Neutrophil (primary cell): Measurements from ENCODE around the gene CLCF1.

ENCODE experiments used
- H3K27ac ChIP-seq: fragments of 200-600 bp; sonication (generic); 2 replicates; pipeline ENCODE4 v1.5.1; 2016; ENCODE audit warnings: mild to moderate bottlenecking, moderate library complexity
- H3K27me3 ChIP-seq: fragments of 200-600 bp; sonication (generic); 2 replicates; pipeline ENCODE4 v1.6.0; 2016; ENCODE audit warnings: mild to moderate bottlenecking
- H3K36me3 ChIP-seq: fragments of 200-600 bp; sonication (generic); 2 replicates; pipeline ENCODE4 v1.5.1; 2017
- H3K4me1 ChIP-seq, 2 experiments: fragments of 200-600 bp in 1 of 2; sonication (generic) in 1 of 2; 1 replicate in 1 of 2; 2 replicates in 1 of 2; pipeline versions ENCODE4 v1.5.1 to v1.6.1; 2013 to 2016; ENCODE audit warnings: low read depth in 1 of 2, low read length in 1 of 2, mild to moderate bottlenecking in 1 of 2, moderate library complexity in 1 of 2; ENCODE audit not compliant: control insufficient read depth in 1 of 2, insufficient read depth in 1 of 2
- H3K4me3 ChIP-seq, 2 experiments: fragments of 200-600 bp in 1 of 2; sonication (generic) in 1 of 2; 1 replicate in 1 of 2; 2 replicates in 1 of 2; pipeline ENCODE4 v1.5.1; 2013 to 2016; ENCODE audit warnings: low read depth in 1 of 2, low read length in 1 of 2, mild to moderate bottlenecking in 1 of 2, moderate library complexity in 1 of 2
- H3K9me3 ChIP-seq: fragments of 200-600 bp; sonication (generic); 2 replicates; pipeline ENCODE4 v1.5.1; 2016
- CTCF ChIP-seq: fragments of 200-600 bp; sonication (generic); IDR thresholded peaks from 2 replicates; pipeline ENCODE4 v1.5.1; 2016; ENCODE audit warnings: antibody characterized with exemption

The CLCF1 gene

GRCh38 chr11:67375320-67376055, 2.1 kb upstream of the CLCF1 start:
- Histone ChIP-seq H3K27me3 (peaks cover 12% of the 10 kb centered on the region), H3K27ac (no peak overlapping the region), H3K36me3 (no peaks in the 10 kb centered on the region), H3K9me3 (no peaks in the 10 kb centered on the region), H3K4me3 (no peak overlapping the region), H3K4me1 (peaks cover 45 to 58% of the 10 kb centered on the region in 2 experiments)
- TF ChIP-seq CTCF = no peak

GRCh38 chr11:67374571-67375281, 1.3 kb upstream of the CLCF1 start:
- H3K4me3 ChIP-seq = peak overlapping the region; percentile 63 to 76
- no peak for TF ChIP-seq CTCF
- peaks cover 47 to 60% of the 10 kb centered on the region in 2 experiments for H3K4me1 ChIP-seq

GRCh38 chr11:67373648-67374570, 511 bp upstream of the CLCF1 start:
- Histone ChIP-seq H3K4me1 (peaks cover 46 to 60% of the 10 kb centered on the region in 2 experiments), H3K4me3 (peak overlapping the region; percentile 63 to 76), H3K36me3 (no peaks in the 10 kb centered on the region), H3K27ac (peak overlapping the region; percentile 82), H3K9me3 (no peaks in the 10 kb centered on the region), H3K27me3 (peaks cover 12% of the 10 kb centered on the region)
- TF ChIP-seq CTCF = peak; percentile 77

More at GRCh38 chr11:67374571-67375281, 1.3 kb upstream of the CLCF1 start:
- peaks cover 12% of the 10 kb centered on the region for H3K27me3 ChIP-seq
- peak overlapping the region; percentile 82 for H3K27ac ChIP-seq
- no peaks in the 10 kb centered on the region for H3K9me3 ChIP-seq
- no peaks in the 10 kb centered on the region for H3K36me3 ChIP-seq

- peak overlapping the region; percentile 82 for H3K27ac ChIP-seq
- H3K4me1 ChIP-seq = peaks cover 44 to 57% of the 10 kb centered on the region in 2 experiments
- H3K9me3 ChIP-seq = no peaks in the 10 kb centered on the region
- H3K4me3 ChIP-seq = peak overlapping the region; percentile 63 to 76
- no peaks in the 10 kb centered on the region for H3K36me3 ChIP-seq
- H3K27me3 ChIP-seq = peaks cover 12% of the 10 kb centered on the region
- no peak for TF ChIP-seq CTCF
Observed at GRCh38 chr11:67372321-67372992, 941 bp downstream of the CLCF1 start.

- no peak for TF ChIP-seq CTCF
- Histone ChIP-seq H3K4me1 (peaks cover 48 to 62% of the 10 kb centered on the region in 2 experiments), H3K27ac (peak overlapping the region; percentile 82), H3K4me3 (peak overlapping the region; percentile 17 to 76), H3K36me3 (no peaks in the 10 kb centered on the region), H3K27me3 (peaks cover 12% of the 10 kb centered on the region), H3K9me3 (no peaks in the 10 kb centered on the region)
Observed at GRCh38 chr11:67371911-67372320, 1.5 kb downstream of the CLCF1 start.
